Measurements from ENCODE around the gene OSER1.

Gene OSER1

GRCh38 chr20:44172572-44172950, 38.0 kb downstream of the OSER1 start:
- no peak for DNase-seq

GRCh38 chr20:44171775-44172571, 38.6 kb downstream of the OSER1 start:
- DNase-seq, result no peak

- no peak for DNase-seq
These were observed 39.7 kb downstream of the OSER1 start for GRCh38 chr20:44170816-44171410.

- no peak for DNase-seq
These were observed 42.8 kb downstream of the OSER1 start for GRCh38 chr20:44167736-44168135.

GRCh38 chr20:44166477-44166876, 44.1 kb downstream of the OSER1 start:
- no peak for DNase-seq

- no peak for DNase-seq
These were observed 44.6 kb downstream of the OSER1 start for GRCh38 chr20:44166008-44166407.

GRCh38 chr20:44160133-44160532, 50.4 kb downstream of the OSER1 start:
- no peak for DNase-seq

- no peak for DNase-seq
These were observed 50.9 kb downstream of the OSER1 start for GRCh38 chr20:44159711-44160110.

GRCh38 chr20:44159125-44159524, 51.4 kb downstream of the OSER1 start:
- DNase-seq, result no peak

GRCh38 chr20:44157061-44157460, 53.5 kb downstream of the OSER1 start:
- DNase-seq, result no peak

GRCh38 chr20:44154521-44155001, 56.0 kb downstream of the OSER1 start:
- no peak for DNase-seq

GRCh38 chr20:44153636-44154043, 56.9 kb downstream of the OSER1 start:
- DNase-seq, result no peak

GRCh38 chr20:44151621-44152416, 58.8 kb downstream of the OSER1 start:
- no peak for DNase-seq

- DNase-seq, result no peak
These were observed 64.3 kb downstream of the OSER1 start for GRCh38 chr20:44146272-44146671.
